Heart right ventricle (tissue), 16 donors: ENCODE results near the gene IL1R1. TPM values are rescaled to one million over a fixed set of nuclear protein-coding genes. Genes with fewer than 3 reads are reported as not detected.

Experiments
- ATAC-seq, 8 donors: fragments of 200-7000 bp; cut with Tn5 transposase; one replicate each; pipeline ENCODE4 v1.9.1; 2020; ENCODE audit warnings: mild to moderate bottlenecking in 8 of 8, moderate library complexity in 8 of 8, moderate number of reproducible peaks in 1 of 8
- DNase-seq, 2 donors: peaks; one replicate each; pipeline ENCODE4 v3.0.0-alpha.2; 2020
- H3K27ac ChIP-seq, 10 donors: fragments of 200-600 bp; sonication (generic) in 2 of 10; one replicate each; pipeline versions ENCODE4 v1.5.0 to v1.8.0; 2020 to 2022; ENCODE audit warnings: mild to moderate bottlenecking in 3 of 10
- H3K27me3 ChIP-seq, 7 donors: fragments of 200-600 bp; one replicate each; pipeline ENCODE4 v1.8.0; 2021 to 2022; ENCODE audit warnings: mild to moderate bottlenecking in 2 of 7
- H3K36me3 ChIP-seq, 9 donors: fragments of 200-600 bp; sonication (generic) in 1 of 9; one replicate each; pipeline versions ENCODE4 v1.5.0 to v1.8.0; 2020 to 2022; ENCODE audit warnings: mild to moderate bottlenecking in 2 of 9
- H3K4me1 ChIP-seq, 9 donors: fragments of 200-600 bp; sonication (generic) in 1 of 9; one replicate each; pipeline versions ENCODE4 v1.5.0 to v1.8.0; 2020 to 2022; ENCODE audit warnings: mild to moderate bottlenecking in 4 of 9
- H3K4me3 ChIP-seq, 10 donors: fragments of 200-600 bp; sonication (generic) in 2 of 10; one replicate each; pipeline versions ENCODE4 v1.5.0 to v1.8.0; 2020 to 2022; ENCODE audit warnings: mild to moderate bottlenecking in 7 of 10, moderate library complexity in 2 of 10
- H3K9me3 ChIP-seq, 11 donors: fragments of 200-600 bp in 10 of 11; sonication (generic) in 2 of 11; one replicate each; pipeline versions ENCODE4 v1.5.0 to v1.8.0; 2013 to 2022; ENCODE audit warnings: mild to moderate bottlenecking in 2 of 11, control low read depth in 1 of 11, moderate library complexity in 1 of 11
- CTCF ChIP-seq, 9 donors: fragments of 200-600 bp; sonication (generic) in 2 of 9; IDR thresholded peaks; one replicate each; pipeline versions ENCODE4 v1.5.0 to v1.8.0; 2021 to 2022; ENCODE audit warnings: antibody characterized with exemption in 9 of 9, mild to moderate bottlenecking in 5 of 9, moderate library complexity in 1 of 9
- WGBS, 2 donors: extraction: QIAGEN DNeasy Blood & Tissue Kit; methylation state at CpG; one replicate each; pipeline ENCODE4 v1.1.7; 2013; ENCODE audit warnings: inconsistent platforms in 1 of 2; 5-methylcytosine and 5-hydroxymethylcytosine counted together
- intact Hi-C, 10 donors: fragments of 100-400 bp; cut with DNase I; formaldehyde crosslinking; loops; one replicate each; pipeline versions ENCODE4 v1.11.1 to v1.14.2; 2022
- polyA plus RNA-seq, 2 donors: library from polyadenylated mRNA; stranded (reverse); fragments of 200-250 nt; gene quantifications; one replicate each; pipeline ENCODE4 v1.2.3, GENCODE V29; 2013
- total RNA-seq, 10 donors: library from RNA; stranded (reverse); fragmentation: NEBNext Ultra II Directional in 3 of 10; extraction: Animal tissue kit (Norgen Biotek cat#: 25700) in 3 of 10; gene quantifications; one replicate each; pipeline versions ENCODE4 v1.2.1 to v1.2.4, GENCODE V29; 2021 to 2023
- donor health status: Arrhythmogenic right ventricular cardiomyopathy.
- donor health status: ischemic (EF 13 %, LVEDD 7.1; RV severe dilation, severe dysfunction).
- donor health status: healthy with polysubstance abuse.
- donor health status: DM: no; HTN: yes; CAD: no.
- donor health status: DM: no; HTN: no; CAD: no.
- donor health status: ischemic (EF 25% LVEDD 6.9; RV normal size, moderate dysfunction).
- donor health status: ischemic (EF 25% LVEDD 5.7; RV mildly dilated, moderate dysfunction).
- donor health status: healthy.
- donor health status: DM: yes; HTN: yes; CAD: no.
- donor health status: Ischemic cardiomyopathy.
- donor health status: ischemic (EF 35%, LVEDD 5.7; RV mildly dilated, moderate dysfunction).
- donor health status: nonischemic (EF 11% LVEDD 7.7; RV severe dilation, severe dysfunction).
- donor health status: DM: yes; HTN: yes; CAD: no.
- donor health status: PGD.
- donor health status: ischemic (EF 29% LVEDD 5.4; RV normal size, mild dysfunction).
- donor health status: nonischemic (EF 23%, LVEDD 6.1; RV moderate dilation, normal function).

Gene IL1R1
- total and polyA plus RNA-seq, 12 donors = 5.7 to 47.0 (median 18.6) TPM

GRCh38 chr2:102197389-102198137 lies 55.0 kb downstream of the IL1R1 start:
- DNase-seq (no peak), ATAC-seq (no peak)
- no peaks in the 10 kb centered on the region for H3K4me1 ChIP-seq
- H3K27ac ChIP-seq = no peak overlapping the region
- no peaks in the 10 kb centered on the region for H3K36me3 ChIP-seq
- H3K9me3 ChIP-seq = no peaks in the 10 kb centered on the region
- no peak for TF ChIP-seq CTCF (IDR thresholded peaks at IDR 0.05)
- 76 to 94% methylated on average over 5 of the region's 5 CpGs for WGBS, 2 donors
- peaks cover 0 to 15% (median 0%) of the 10 kb centered on the region in 7 donors for H3K27me3 ChIP-seq
- H3K4me3 ChIP-seq = no peak overlapping the region
- intact Hi-C loops = no loop called here

GRCh38 chr2:102200539-102200938 lies 58.0 kb downstream of the IL1R1 start:
- no peak for ATAC-seq

GRCh38 chr2:102204638-102205037 lies 62.1 kb downstream of the IL1R1 start:
- DNase-seq (no peak), ATAC-seq (no peak)
- no peak for TF ChIP-seq CTCF (IDR thresholded peaks at IDR 0.05)
- peaks cover 0 to 23% (median 7%) of the 10 kb centered on the region in 11 donors for H3K9me3 ChIP-seq
- H3K36me3 ChIP-seq = no peaks in the 10 kb centered on the region
- H3K27me3 ChIP-seq = no peaks in the 10 kb centered on the region
- intact Hi-C loops = no loop called here
- no peak overlapping the region for H3K4me3 ChIP-seq
- no peak overlapping the region for H3K27ac ChIP-seq
- no peaks in the 10 kb centered on the region for H3K4me1 ChIP-seq

More at GRCh38 chr2:102200539-102200938, 58.0 kb downstream of the IL1R1 start:
- TF ChIP-seq CTCF (IDR thresholded peaks at IDR 0.05) = no peak
- Histone ChIP-seq H3K27me3 (peaks cover 0 to 12% (median 0%) of the 10 kb centered on the region in 7 donors), H3K27ac (no peak overlapping the region), H3K9me3 (peaks cover 0 to 23% (median 7%) of the 10 kb centered on the region in 11 donors), H3K4me3 (no peak overlapping the region), H3K4me1 (no peaks in the 10 kb centered on the region), H3K36me3 (no peaks in the 10 kb centered on the region)
- WGBS, 2 donors = 96 to 97% methylated on average over 1 of the region's 1 CpG
- intact Hi-C loops = no loop called here
- DNase-seq = no peak

GRCh38 chr2:102206666-102207341 lies 64.3 kb downstream of the IL1R1 start:
- H3K27me3 ChIP-seq = no peaks in the 10 kb centered on the region
- ATAC-seq (no peak), DNase-seq (no peak)
- 65 to 92% methylated on average over 5 of the region's 5 CpGs for WGBS, 2 donors
- intact Hi-C loops = no loop called here
- peaks cover 0 to 23% (median 7%) of the 10 kb centered on the region in 11 donors for H3K9me3 ChIP-seq
- H3K4me3 ChIP-seq = no peak overlapping the region
- no peaks in the 10 kb centered on the region for H3K4me1 ChIP-seq
- H3K36me3 ChIP-seq = no peaks in the 10 kb centered on the region
- no peak overlapping the region for H3K27ac ChIP-seq
- TF ChIP-seq CTCF (IDR thresholded peaks at IDR 0.05) = no peak
